Breast epithelium (tissue), 3 donors: Measurements from ENCODE around the gene SLC2A3.

Source experiments
- CTCF ChIP-seq, 3 donors: fragments of 450-650 bp; IDR thresholded peaks; one replicate each; pipeline ENCODE4 v1.5.1; 2016 to 2017; ENCODE audit warnings: antibody characterized with exemption in 3 of 3, mild to moderate bottlenecking in 3 of 3, moderate library complexity in 3 of 3
- POLR2A ChIP-seq: fragments of 450-650 bp; IDR thresholded peaks from one replicate; pipeline ENCODE4 v1.6.1; 2016; ENCODE audit warnings: antibody characterized with exemption, mild to moderate bottlenecking, moderate library complexity
- POLR2AphosphoS5 ChIP-seq, 3 donors: sonication (generic); formaldehyde crosslinking; IDR thresholded peaks; one replicate each; pipeline ENCODE4 v1.6.1; 2017; ENCODE audit warnings: antibody characterized with exemption in 3 of 3

- TF ChIP-seq CTCF (IDR thresholded peaks at IDR 0.05) (no peak), POLR2AphosphoS5 (IDR thresholded peaks at IDR 0.05) (peak; percentile 27 to 93 (median 88)), POLR2A (peak; percentile 83)
Measured at GRCh38 chr12:7935590-7936581, at the start of gene SLC2A3.
